CD4-positive, alpha-beta T cell treated with Interleukin-6 at 100 ng/mL for 8 hours (primary cell): ENCODE measurements around the gene CLTB.
"Not testable (repeated sequence)": the region's sequence is repeated elsewhere in the genome, so short reads cannot be mapped to it uniquely, and the experiment has no call there.

Experiments used
- DNase-seq: peaks from one replicate; pipeline ENCODE4 v3.0.0-alpha.2; 2020; ENCODE audit warnings: mixed read lengths, low spot score

CLTB gene, protein sequence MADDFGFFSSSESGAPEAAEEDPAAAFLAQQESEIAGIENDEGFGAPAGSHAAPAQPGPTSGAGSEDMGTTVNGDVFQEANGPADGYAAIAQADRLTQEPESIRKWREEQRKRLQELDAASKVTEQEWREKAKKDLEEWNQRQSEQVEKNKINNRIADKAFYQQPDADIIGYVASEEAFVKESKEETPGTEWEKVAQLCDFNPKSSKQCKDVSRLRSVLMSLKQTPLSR

DNA sequence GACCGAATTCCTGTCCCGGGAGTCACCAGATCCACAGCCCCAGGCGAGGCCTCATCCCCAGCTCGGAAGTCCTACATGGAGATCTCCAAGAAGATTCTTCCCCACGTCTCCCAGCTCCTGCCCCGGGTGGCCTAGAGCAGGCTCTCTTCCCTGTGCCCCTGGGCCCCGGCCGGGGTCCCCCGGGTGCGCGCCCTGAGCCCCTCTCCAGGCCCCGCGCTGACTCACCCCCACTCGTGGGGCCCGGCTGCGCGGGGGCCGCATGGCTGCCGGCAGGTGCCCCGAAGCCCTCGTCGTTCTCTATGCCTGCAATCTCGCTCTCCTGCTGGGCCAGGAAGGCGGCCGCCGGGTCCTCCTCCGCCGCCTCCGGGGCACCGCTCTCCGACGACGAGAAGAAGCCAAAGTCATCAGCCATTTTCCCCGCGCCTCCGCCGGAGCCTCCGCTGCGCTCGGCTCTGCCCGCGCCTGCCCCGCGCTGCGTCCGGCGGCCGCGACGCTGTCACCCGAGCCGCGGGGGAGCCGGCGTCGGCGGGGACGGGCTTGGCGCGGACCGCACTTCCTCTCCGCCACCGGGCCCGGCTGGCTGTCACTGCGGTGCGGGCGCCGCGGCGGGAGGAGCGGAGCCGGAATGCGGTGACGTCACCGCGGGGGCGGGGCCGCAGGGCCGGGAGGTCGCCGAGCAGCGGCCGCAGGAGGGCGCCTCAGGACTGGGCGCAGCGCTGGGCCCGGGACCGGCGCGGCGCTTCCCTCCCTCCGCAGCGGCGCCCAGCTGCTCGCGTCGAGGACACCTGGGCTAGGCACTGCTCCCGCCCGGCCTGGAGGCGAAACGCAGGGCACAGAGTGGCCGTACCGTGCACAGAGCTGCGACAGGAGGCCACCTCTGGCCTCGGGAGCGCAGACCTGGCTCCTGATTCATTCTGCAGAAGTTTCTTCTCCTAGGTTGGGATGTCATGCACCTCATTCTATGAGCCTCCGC lies at the start of gene CLTB:
TSS of gene CLTB (minus strand) at position 588 of the 973 bp plus-strand sequence. CDS start at position 412, 176 bp downstream.
- peak; percentile 89 for DNase-seq

- DNase-seq = no peak
These were observed 46.9 kb upstream of the CLTB start for GRCh38 chr5:176463113-176463764.

DNA sequence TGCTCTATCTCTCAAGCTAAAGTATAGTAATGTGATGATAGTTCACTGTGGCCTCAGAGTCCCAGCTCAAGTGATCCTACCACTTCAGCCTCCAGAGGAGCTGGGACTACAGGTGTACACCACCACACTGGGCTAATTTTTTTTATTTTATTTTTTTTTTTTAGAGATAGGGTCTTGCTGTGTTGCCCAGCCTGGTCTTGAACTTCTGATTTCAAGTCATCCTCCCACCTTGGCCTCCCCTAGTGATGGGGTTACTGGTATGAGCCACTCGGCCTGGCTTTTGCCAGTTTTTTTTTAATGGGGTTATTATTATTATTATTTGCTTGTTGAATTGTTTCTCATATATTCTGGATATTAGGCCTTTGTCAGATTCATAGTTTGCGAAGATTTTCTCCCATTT lies 45.0 kb upstream of the CLTB start:
- no peak for DNase-seq

GRCh38 chr5:176458904-176459561 lies 42.7 kb upstream of the CLTB start:
- DNase-seq = no peak

DNA sequence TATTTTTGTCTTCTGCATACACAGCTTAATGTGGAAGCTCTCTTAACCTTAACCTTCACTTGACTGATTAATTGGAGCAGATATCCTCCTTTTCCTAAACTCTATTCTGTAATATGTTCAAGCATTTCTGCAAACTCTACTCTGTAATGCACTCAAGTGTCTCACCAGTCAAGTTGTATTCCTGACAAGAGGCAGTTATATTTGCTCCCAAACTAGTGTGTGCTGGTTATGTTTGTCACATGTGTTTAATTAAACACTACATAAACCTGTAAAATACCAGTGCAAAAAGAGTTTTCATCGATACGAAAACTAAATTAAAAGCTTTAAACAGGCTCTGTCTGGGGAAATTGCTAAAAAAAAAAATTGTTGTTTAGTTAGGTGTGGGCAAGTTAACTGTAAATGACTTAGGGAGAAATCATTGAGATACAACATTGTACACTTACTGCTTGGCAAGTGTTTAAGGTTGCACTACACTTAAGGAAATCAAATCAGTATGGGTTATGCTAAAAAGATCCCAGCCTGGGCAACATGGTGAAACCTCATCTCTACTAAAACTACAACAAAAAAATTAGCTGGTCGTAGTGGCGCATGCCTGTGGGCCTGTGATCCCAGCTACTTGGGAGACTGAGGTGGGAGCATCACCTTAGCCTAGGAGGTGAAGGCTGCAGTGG lies 38.5 kb upstream of the CLTB start:
- no peak for DNase-seq

- no peak for DNase-seq
These were observed 33.7 kb upstream of the CLTB start for GRCh38 chr5:176450077-176450476.

GRCh38 chr5:176447978-176448608 lies 31.8 kb upstream of the CLTB start, which contains the start of gene FAF2:
TSS of gene FAF2 (plus strand) at chr5:176448385. CDS start at chr5:176448408, 23 bp downstream.
- DNase-seq = peak; percentile 97

GRCh38 chr5:176447591-176447977 lies 31.2 kb upstream of the CLTB start:
- no peak for DNase-seq

- DNase-seq = peak; percentile 2
These were observed 30.7 kb upstream of the CLTB start for GRCh38 chr5:176446884-176447590.

GRCh38 chr5:176446028-176446665 lies 29.8 kb upstream of the CLTB start:
- no peak for DNase-seq

DNA sequence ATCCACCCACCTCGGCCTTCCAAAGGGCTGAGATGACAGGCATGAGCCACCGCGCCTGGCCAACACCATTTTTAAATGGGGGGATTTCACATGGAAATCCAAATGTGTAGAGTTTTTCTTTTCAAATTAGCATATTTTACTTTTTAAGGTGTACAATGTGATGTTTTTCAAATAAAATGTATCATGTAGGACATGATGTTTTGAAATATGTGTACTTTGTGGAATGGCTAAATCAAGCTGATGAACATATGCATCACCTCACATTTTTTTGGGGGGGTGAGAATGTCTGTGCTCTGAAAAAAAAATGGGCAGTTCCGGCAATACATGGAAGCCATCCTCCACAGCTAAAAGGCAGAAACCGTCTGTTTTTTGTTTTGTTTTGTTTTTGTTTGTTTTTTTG lies 28.4 kb upstream of the CLTB start:
- DNase-seq = no peak

DNA sequence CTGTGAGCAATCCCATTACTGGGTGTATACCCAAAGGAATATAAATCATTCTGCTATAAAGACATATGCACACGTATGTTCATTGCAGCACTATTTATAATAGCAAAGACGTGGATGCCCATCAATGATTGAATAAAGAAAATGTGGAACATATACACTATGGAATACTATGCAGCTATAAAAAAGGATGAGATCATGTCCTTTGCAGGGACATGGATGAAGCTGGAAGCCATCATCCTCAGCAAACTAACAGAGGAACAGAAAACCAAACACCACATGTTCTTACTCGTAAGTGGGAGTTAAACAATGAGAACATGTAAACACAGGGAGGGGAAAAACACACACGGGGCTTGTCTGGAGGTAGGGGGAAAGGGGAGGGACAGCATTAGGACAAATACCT lies 26.6 kb upstream of the CLTB start:
- DNase-seq = not testable (repeated sequence)

GRCh38 chr5:176441921-176442323 lies 25.6 kb upstream of the CLTB start:
- DNase-seq = no peak

DNA sequence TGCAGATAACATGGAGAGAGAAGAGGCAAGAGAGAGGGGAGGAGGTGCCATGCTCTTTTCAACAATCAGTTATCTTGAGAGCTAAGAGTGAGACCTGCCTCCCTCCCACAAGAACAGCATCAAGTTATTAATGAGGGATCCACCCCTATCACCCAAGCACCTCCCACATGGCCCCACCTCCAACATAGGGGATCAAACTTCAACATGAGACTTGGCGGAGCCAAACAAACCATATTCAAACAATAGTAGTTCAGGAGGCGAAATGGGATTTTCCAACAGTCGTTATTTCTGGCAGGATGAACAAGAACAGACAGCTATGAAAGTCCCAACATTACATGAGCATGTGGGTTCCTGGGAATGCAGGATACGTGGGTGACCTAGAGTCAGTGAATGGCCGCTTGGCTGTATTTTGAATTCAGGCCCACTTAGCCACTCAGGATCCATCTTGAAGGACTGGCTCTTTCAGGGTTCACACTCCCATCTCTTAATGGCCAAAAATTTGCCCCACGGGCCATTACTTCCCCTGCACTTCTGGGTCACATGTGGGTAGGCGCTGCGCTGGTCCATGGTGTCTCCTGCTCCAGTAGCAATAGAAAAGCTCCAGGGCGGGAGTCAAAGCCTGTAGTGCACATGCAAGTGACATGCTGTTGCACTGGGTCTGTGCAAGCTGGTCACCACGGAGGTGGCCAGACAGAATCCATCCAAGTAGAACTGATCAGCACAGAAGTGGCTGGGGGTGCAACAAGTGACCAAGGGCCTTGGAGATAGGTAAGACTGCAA lies 24.8 kb upstream of the CLTB start:
- no peak for DNase-seq

DNA sequence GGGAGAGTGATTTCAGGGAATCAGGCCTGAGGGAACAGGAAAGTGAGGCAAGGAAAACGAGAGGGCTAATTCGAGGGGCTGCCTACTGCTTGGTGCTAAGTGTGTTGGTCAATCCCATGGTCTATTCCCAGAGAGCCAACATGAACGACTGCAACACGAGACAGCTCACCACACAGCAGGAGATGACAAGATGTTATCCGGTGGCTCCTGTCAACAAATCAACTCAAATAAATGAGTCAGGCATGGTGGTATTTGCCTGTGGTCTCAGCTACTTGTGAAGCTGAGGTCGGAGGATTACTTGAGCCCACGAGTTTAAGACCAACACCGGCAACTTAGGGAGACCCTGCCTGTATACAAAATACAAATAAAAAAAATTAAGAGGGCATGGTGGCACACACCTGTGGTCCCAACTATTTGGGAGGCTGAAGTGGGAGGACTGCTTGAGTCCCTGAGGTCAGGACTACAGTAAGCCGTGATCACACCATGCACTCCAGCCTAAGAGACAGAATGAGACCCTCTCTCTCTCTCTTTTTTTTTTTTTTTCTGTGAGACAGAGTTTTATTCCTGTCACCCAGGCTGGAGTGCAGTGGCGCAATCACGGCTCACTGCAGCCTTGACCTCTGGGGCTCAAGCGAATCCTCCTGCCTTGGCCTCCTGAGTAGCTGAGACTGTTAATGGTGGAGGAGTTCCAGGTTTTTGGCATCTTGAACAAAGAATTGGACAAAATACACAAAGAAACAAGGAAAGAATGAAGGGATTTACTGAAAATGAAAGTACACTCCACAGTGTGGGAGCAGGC lies 22.8 kb upstream of the CLTB start:
- DNase-seq = no peak

- DNase-seq = no peak
These were observed 20.3 kb upstream of the CLTB start for GRCh38 chr5:176436656-176437055.

GRCh38 chr5:176432707-176433106 lies 16.4 kb upstream of the CLTB start:
- DNase-seq = no peak

DNA sequence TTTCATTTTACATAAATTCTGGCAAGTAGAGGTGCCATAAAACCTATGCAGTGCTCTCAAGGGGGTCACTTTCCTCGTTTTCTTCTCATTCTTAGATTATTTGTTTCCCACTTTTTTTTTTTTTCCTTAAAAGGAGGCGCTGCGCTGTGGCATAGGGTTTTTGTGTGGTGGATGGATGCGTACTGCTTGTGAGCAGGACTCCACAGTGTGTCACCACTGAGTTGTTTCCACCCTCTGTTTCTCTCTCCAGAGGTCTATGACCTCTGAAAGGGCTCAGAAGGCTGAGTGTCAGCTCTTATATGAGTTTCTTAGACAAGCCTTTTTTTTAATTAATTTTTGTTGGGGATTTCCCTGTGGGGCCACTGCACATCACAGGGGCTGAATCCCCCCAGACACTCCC lies 13.6 kb upstream of the CLTB start:
- DNase-seq = no peak
